Mammary epithelial cell (primary cell): ENCODE data around the gene COL9A3.

Source experiments
- EZH2 ChIP-seq: IDR thresholded peaks from 2 replicates; pipeline ENCODE4 v1.6.1; 2012; ENCODE audit warnings: low read length, inconsistent platforms, borderline replicate concordance
- TF ChIP-seq, protein P1 (sequence below), 2 donors: IDR thresholded peaks in 1 of 2; conservative IDR thresholded peaks in 1 of 2; 2 replicates each; pipeline ENCODE4 v1.5.1; 2011 to 2012; ENCODE audit warnings: inconsistent platforms in 2 of 2, low read length in 2 of 2, mild to moderate bottlenecking in 2 of 2, control low read depth in 1 of 2, low read depth in 1 of 2; ENCODE audit not compliant: insufficient read depth in 1 of 2; ENCODE audit errors: extremely low read depth in 1 of 2

- TF ChIP-seq, protein P1, sequence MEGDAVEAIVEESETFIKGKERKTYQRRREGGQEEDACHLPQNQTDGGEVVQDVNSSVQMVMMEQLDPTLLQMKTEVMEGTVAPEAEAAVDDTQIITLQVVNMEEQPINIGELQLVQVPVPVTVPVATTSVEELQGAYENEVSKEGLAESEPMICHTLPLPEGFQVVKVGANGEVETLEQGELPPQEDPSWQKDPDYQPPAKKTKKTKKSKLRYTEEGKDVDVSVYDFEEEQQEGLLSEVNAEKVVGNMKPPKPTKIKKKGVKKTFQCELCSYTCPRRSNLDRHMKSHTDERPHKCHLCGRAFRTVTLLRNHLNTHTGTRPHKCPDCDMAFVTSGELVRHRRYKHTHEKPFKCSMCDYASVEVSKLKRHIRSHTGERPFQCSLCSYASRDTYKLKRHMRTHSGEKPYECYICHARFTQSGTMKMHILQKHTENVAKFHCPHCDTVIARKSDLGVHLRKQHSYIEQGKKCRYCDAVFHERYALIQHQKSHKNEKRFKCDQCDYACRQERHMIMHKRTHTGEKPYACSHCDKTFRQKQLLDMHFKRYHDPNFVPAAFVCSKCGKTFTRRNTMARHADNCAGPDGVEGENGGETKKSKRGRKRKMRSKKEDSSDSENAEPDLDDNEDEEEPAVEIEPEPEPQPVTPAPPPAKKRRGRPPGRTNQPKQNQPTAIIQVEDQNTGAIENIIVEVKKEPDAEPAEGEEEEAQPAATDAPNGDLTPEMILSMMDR (conservative IDR thresholded peaks at IDR 0.05 in 1 of 2, IDR thresholded peaks at IDR 0.05 in 1 of 2; ENCODE audit: extremely low read depth in 1 of 2, insufficient read depth in 1 of 2, low read depth in 1 of 2, low read length in 2 of 2): no peak
- TF ChIP-seq EZH2: no peak
Measured at GRCh38 chr20:62820962-62821725, 4.3 kb downstream of the COL9A3 start.
